GM12865 (cell line): Measurements from ENCODE around the gene FMN2.

Source experiments
- DNase-seq: peaks from one replicate; pipeline ENCODE4 v3.0.0; 2010; ENCODE audit warnings: low read depth
- H3K4me3 ChIP-seq: 2 replicates; pipeline ENCODE4 v1.5.1; 2011; ENCODE audit warnings: mild to moderate bottlenecking, low read depth, low read length, control low read depth
- CTCF ChIP-seq: IDR thresholded peaks from 2 replicates; pipeline ENCODE4 v1.5.1; 2011; ENCODE audit warnings: low read length, control low read depth, low read depth, inconsistent platforms; ENCODE audit not compliant: insufficient read depth; ENCODE audit errors: missing control alignments

Gene FMN2

GRCh38 chr1:240462766-240463395 lies 371.2 kb downstream of the FMN2 start:
- DNase-seq: no peak
- H3K4me3 ChIP-seq: no peak overlapping the region
- no peak for TF ChIP-seq CTCF

GRCh38 chr1:240464099-240464498 lies 372.4 kb downstream of the FMN2 start:
- no peak for DNase-seq
- no peak for TF ChIP-seq CTCF
- no peak overlapping the region for H3K4me3 ChIP-seq

- no peak for TF ChIP-seq CTCF
- no peak for DNase-seq
- no peak overlapping the region for H3K4me3 ChIP-seq
Observed at GRCh38 chr1:240465531-240465940, 373.9 kb downstream of the FMN2 start.

GRCh38 chr1:240466509-240466908 lies 374.8 kb downstream of the FMN2 start:
- DNase-seq: no peak
- no peak overlapping the region for H3K4me3 ChIP-seq
- TF ChIP-seq CTCF: no peak

GRCh38 chr1:240467895-240468294 lies 376.2 kb downstream of the FMN2 start:
- TF ChIP-seq CTCF: no peak
- DNase-seq: no peak
- H3K4me3 ChIP-seq: no peak overlapping the region

GRCh38 chr1:240468656-240469055 lies 377.0 kb downstream of the FMN2 start:
- TF ChIP-seq CTCF: no peak
- no peak overlapping the region for H3K4me3 ChIP-seq
- DNase-seq: no peak

GRCh38 chr1:240474133-240474614 lies 382.5 kb downstream of the FMN2 start:
- no peak for DNase-seq
- no peak for TF ChIP-seq CTCF
- no peak overlapping the region for H3K4me3 ChIP-seq
